NK-92 (cell line): ENCODE results near the gene CDH4.

Experiments used
- DNase-seq: peaks from one replicate; lab custom pipeline; 2025; ENCODE audit not compliant: unreplicated experiment; lab: John Stamatoyannopoulos, UW

Gene CDH4

DNA sequence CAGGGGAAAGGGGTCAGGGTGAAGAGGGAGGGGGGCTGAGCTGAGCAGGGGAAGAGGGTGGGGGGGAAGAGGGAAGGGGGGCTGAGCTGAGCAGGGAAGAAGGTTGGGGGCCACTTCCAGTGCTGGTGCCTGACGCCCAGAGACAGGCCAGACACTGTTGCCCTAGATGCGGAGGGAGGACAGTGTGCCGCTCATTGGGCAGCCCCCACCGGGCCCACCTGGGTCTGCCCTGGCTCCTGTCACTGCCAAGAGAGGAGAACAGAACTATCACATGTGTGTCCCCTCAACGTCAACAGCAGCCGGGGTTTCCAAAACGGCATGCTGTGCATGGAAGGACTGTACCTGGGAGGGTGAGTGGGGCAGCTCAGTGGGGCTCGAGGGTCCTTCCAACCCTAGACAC lies 342.1 kb downstream of the CDH4 start:
- DNase-seq, result no peak

DNA sequence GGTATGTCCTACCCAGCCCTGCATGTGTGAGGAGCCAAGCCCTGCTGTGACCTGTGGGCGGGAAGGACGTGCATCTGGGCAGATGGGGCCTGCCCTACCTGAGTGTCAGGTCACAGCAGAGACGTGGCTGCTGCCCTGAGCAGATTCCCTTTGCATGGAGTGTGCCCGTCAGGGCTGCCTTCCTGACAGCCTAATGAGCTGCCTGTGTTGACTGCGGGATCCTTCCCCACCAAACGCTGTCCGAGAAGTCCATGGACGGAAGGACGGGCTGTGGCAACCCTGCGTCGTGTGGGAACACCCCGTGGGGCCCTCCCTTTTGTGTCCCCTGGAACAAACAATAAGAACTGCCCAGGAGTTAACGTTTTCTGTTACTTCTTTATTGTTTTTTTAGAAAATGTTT lies 343.2 kb downstream of the CDH4 start:
- no peak for DNase-seq

DNA sequence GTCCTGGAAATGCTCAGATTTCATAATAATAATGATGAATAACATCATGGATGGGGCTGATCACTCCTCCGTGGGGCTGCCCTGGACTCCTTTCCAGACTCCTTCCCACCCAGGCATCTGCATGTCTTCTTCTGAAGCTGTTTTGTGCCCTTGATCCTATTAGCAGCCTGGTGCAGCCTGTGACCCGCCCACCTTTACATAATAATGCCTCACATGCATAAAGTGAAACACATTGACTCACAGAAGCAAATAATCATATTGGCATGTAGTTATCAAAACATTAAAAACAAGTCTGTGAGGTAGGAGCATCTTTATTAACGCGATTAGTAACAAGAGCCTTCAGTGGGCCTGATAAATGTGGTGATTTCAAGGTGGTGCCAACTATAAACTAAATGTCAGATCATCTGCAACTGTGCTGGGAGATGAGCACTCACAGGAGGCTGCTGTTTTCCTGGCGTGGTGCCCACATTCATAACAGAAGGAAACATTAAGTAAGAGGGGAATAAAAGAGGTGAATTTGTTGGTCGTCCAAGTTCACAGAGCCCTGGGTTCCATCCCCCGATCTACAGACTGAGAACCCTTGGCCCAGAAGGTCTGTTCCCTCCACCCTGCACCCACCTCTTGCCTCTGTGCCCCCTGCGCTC lies 344.7 kb downstream of the CDH4 start:
- DNase-seq, result no peak

DNA sequence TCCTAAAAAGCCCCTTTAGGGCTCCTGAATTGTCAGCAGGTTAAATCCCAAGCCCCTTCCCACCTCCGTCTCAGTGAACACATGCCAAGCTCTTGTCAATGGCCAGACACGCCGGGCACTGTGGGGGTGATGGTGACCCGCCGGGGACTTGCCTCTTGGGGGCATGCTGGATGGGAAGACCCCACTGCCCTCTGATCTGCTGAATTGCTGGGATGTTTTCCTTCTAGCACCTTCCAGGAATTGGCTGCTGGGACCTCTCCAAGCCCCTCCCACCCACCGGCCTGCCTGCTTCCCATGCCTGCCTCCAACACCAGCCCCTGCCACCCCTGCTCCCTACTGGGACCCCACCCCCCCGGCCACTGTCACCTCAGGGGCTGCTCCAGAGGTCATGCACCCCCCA lies 345.9 kb downstream of the CDH4 start:
- no peak for DNase-seq

DNA sequence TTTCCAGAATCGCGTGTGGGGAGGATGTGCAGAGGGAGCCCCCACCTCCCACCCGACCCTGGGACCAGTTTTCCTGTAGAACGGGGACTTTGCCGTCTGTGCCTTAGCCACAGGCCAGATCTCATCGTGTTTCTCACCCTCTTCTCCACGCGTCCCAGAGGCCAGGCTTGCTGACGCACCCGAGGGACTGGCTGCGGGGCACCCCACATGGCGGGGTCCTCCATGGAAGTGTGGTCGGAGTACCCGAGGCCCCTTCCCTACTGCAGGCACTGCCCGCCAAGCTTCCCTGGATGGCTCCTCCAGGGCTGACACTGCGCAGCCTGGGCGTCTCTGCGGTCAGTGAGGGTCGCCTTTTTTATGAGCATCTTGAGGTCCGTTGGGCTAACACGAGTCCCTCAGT lies 346.5 kb downstream of the CDH4 start:
- no peak for DNase-seq

DNA sequence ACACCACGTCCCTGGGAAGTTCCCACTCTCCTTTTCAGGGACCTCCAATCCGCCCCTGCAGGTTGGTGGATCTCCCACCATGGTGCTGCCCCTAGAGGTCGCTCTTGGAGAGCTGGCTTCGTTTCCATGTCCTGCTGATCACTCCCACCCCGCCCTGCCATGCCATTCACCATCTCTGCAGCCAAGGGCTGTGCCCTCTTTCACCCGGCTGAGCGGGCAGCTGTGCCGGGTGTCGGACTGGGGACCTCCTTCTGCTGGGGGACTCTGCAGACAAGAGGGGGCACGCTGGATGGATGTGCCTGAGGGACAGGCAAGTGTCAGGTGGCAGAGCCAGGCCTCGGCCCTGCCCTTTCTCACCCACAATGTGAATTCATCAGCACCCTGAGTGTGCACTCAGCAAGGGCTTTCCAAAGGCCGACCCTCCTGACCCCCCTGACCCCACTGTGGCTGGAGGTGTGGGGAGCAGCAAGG lies 347.0 kb downstream of the CDH4 start:
- DNase-seq, result no peak

DNA sequence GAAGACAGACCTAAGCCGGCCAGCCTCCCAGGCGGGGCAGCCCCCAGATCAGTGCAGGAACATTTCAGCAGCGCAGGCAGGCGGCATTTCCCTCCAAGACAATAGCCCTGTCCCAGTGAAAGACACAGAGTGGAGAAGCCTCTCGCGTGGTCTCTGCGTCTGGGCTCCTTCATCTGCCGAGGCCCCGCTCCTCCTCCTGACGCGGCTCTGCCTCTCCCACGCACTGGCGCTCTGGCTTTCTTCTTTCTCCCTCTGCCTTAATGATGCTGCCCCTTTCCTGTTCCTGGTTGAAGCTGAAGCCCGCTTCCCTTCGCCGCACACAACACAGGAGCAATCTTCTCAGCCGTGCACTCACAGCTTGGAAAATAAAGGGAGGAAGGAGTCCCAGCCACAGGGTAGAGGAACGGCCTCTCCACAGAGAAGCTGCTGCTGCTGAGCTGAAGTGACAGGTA lies 347.5 kb downstream of the CDH4 start:
- no peak for DNase-seq

DNA sequence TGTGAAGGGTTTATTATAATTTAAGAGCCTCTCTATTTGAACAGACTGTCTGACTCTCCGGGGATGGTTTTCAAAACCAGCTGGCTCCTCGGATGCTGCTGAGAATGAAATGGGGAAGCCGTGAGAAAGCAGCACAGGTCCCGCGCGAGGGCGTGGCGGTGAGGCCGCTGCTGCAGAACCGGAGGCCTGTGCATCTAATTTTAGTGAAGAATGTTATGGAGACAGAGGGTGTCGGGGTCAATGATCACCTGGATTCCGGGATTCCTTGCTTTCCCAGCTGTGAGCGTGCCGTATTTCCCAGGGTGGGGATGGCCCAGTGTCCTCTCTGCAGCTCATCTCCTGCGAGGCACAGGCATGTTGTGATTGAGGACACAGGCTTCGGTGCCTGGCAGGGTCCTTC lies 348.0 kb downstream of the CDH4 start:
- no peak for DNase-seq

DNA sequence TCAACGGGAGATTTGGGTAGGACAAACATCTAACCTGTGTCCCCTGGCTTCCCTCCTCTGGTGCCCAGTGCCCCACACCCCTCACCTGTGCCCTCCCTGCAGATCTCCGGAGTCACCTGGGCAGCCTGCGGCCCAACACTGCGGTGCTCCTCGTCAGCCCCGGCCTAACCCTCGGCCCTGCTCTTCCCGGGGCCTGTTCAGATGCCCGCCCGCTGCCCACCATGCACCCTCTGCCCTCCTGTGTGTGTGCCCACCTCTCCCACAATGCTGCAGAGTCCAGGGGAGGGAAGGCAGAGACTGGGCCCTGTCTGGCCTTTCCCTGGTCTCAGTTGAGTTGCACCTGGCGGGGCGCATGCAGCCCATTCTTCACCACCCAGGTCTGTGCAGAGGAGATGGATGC lies 349.3 kb downstream of the CDH4 start:
- no peak for DNase-seq

DNA sequence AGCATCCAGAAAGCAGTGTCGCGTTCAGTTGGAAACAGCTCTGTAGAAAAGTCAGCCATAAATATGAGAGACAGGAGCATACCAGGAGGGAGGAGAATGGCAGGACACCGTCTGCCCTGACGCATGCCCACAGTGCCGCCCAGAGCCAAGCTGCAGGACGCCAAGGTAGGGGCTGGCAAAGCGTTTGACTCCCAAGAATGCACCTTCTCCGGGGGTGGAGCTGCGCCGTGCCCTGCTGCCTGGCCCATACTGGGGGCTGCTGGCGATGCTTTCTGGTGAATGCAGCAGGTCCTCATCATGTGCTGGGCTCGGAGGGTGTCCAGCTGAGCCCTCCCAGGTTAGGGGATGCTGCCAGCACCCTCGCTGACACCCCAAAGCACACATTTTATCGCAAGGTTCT lies 349.8 kb downstream of the CDH4 start:
- DNase-seq, result no peak

DNA sequence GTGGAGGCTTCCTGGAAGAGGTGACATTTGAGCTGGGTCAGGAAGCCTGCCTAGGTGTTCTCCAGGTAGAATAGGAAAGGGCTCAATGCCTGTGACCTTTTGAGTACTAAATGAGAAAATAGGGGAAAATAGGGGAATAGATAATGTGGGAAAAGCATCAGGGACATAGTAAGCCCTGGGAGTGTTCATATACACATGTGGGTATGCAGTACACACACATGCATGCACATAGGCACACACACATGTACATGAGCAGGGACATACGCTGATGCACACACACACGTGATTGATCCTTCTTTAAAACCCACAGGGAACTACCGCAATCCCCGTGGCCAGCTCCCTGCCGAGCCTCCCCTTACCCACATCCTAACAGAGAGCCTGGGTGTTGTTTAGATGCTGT lies 351.7 kb downstream of the CDH4 start:
- no peak for DNase-seq

DNA sequence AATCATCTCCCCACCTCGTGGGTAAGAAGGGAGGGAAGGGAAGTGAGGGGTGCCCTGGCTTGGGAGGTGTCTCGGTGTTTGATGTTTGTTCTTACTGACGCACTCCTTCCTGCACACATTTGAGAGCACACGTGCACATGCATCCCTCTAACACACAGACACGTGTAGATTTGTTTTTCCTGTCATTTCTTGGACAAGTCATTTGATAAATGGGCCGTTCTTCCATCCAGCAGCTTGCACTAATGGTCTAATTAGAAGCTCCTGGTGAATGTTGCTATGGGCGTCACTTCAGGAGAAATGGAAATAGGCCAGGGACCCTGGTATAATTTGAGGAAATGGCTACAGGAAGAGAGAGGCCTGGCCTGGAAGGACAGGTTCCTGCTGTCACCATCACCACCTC lies 352.5 kb downstream of the CDH4 start:
- no peak for DNase-seq

DNA sequence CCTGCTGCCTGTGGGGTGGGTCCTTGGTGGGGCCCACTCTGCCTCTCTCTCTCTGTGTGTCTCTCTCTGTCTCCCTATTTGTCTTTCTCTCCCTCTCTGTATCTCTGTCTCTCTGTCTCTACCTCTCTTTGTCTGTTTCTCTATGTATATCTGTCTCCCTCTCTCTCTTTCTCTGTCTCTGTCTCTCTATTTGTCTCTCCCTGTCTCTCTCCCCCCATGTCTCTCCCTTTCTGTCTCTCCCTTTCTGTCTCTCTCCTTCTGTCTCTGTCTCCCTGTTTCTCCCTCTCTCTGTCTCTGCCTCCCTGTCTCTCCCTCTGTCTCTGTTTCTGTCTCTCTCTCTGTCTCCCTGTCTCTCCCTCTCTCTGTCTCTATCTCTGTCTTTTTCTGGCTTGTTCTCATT lies 353.2 kb downstream of the CDH4 start:
- DNase-seq, result no peak

DNA sequence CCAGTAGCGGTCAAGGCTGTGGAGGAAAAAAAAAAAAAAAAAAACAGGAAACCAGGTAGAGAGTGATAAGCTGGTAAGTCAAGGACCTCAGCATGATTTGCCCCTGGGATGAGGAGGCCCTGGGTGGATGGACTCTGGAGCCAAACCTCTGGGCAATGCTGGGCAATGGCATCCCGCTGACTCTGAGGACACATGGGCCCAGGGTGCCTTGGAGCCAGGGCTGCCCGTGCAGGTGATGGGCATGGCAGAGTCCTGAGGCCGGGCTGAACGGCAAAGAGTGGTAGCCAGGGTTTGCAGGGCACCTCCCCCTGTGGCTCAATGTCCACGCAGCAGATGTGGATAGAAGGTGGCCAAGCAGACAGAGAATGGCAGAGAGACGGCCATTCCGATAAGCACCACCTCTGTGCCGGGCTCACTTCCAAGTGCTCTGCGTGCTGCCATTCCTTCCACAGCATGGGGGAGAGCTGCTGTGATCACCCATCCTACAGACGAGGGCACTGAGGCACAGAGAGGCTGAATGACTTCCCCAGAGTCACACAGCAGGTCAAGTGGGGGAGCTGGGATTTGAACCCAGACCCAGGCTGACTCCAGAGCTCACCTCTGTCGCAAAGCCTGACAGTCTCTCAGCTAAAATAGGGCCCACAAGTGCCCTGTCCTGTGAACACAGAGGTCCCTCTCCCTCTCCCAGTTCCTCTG lies 353.9 kb downstream of the CDH4 start:
- DNase-seq, result no peak

DNA sequence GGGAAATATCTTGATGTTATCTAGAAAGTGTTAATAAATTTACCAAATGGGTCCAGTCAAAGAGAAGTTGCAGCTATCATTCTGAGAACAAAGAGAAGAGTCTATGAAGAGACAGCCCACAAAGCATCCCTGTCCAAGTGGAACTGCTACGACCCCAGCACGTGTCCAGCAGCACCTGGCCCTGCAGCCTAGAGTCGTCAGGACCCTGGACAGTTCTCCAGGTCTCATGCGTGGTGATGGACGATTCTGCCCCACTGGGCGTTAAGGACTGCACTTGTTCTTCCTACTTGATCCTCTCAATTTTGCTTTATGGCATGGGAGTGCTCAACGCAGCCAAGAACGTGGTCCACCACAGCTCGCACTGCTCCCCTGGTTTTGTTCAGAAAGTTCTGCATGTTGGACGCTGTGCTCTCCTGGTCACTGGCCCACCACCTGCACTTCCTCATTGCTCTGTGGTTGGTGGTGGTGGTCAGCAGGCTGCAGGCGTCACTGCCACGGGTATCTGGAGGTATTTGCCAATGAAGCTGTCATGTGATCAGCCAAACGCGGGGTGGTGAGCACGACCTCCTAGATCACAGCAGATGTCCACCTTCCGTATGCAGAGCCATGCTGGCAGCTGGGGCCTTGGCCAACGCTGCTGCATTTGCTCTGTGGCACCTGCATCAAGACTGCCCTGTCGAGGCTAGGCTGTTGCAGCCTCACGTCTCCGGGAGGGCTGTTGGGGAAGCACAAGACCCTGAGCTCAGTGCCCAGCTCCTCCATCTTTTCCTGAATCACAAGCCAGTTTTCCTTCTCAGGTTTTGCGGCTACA lies 356.4 kb downstream of the CDH4 start:
- no peak for DNase-seq

DNA sequence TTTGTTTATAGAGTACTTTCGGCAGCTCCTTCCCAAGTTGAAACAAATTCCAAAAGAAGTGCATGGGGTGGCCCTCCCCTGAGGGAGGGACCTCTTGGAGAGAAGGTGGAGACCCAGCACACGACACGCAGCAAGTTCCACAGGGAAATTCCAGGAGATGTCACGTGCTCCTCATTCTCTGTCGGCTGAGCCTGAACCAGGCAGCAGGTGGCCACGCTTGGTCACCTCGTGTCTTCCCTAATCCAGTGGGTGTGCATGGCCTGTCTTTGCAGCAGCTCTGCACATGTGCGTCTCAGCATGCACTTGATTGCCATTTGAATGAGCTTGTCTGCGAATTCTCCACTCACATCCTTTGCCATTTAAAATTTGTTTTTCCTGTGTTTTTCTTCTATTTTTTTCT lies 357.4 kb downstream of the CDH4 start:
- no peak for DNase-seq

DNA sequence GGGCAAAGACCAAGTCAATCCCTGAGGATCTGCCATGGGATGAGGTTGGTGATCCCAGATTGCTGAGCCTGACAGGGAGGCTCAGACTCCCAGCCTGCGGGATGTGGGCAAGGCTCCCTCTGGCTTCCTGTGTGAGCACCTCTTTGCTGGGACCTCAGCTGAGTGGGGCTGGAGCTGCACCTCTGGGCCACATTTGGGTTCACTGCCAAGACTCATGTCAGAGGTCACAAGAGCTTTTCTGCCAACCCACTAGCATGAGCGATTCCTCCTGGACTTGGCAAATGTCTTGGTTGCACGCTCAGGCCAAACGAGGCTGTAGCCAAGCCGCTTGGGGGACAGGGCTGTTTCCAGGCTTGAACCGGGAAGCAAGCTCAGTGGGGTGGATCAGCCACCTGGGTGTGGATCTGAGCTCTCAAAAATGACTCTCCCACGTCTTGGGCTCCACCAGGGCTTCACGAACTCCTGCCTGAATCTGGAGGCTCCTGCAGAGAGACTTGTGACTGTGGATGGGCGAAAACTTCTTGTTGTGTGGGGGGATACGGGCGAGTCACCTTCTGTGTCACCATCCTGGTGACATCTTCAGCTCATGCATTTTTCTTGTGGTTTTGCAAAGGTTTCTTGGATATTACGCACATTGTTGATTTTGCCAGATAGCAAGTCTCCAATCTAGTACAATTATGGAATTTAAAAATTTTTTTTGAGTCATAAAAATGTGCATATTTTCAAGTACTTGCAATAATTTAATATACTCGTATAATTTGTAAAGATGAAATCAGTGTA lies 359.5 kb downstream of the CDH4 start:
- DNase-seq, result no peak

DNA sequence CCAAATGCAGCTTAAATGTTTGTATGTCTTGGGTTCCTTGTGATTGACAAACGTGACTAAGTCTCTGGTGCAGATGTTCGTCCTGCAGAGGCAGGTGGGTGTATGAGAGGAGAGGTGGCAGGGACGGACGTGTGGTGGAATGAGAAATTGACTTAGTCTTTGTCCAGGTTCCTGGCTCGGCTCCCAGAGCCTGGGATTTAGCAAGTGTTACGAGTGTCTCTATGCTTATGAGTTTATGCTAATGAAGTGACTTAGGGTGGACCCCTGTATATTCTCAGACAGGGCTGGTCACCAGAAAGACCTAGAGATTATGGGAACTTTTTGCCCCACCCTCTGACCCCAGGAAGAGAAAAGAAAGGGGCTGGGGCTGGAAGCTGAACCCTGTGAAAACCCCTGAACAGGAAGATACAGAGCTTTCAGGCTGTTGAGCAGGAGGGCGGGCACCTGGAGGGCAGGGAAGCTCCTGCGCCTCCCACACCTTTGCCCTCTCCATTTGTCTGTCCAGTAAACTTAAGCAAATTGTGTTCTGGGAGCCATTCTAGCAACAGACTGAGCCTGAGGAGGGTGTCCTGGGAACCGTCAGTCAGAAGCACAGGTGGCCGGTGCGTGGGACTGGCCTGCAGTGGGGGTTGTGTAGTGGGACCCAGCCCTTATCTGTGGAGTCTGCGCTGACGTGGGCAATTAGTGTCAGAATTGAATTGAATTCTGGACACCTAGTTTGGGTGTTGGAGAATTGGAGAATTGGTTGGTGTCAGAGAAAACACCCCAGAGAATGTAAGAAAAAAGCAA lies 362.1 kb downstream of the CDH4 start:
- DNase-seq, result no peak

DNA sequence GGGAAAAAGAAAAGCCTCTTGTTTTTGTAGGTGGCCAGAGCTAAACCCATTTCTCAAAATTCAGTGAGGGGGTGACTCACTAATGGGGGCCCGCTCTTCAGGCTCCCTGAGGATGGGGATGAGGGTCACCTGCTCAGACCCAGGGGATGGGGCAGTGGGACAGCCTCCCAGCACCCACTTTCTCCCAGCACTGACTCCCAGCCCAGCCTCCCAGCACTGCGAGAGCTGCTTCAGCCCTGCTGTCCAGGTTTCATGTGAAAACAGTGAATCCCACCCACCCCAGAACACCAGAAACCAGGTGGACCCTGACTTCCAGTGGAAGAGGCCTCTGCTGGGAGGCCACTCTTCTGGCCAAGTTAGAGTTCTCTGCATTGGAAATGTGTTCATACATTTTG lies 362.6 kb downstream of the CDH4 start:
- DNase-seq, result no peak

DNA sequence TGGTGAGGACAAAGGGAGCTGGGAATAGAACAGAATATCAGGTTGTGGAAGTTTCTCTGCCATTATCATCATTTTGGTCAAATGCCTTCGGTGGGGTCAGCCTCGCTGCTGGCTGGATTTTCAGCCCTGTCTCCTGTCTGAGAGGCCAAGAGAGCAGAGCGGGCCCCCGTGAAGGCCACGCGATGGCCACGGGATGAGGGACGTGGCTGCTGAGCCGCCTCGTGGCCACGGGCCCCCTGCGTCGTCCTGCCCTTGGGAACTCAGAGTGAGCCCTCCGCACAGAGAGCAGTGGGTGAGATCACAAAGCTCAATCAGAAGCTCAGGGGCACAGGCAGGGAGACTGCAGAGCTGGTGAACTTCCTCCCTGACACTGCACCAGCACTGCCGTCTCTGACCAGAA lies 363.7 kb downstream of the CDH4 start:
- DNase-seq, result no peak

DNA sequence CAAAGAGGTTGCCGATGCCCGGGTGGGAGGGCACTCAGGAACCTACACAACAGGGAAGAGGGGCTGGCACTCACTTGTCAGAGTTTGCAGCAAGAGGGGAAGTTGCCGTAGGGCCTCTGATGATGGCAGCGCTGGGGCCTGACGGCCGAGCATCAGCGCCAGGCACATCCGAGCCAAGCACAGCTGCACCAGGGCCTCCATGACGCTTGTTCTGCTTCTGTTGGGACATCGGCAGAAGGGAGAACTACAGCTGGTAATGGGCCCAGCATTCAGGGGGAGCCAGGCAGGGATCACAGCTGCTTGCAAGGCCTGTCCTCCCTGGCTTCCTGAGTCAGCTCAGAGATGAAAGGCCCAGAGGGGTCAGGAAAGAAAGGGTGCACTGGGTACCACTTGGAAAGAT lies 367.7 kb downstream of the CDH4 start:
- no peak for DNase-seq
